ENCODE data around the gene FAM117B.
"Not testable (repeated sequence)": the region's sequence is repeated elsewhere in the genome, so short reads cannot be mapped to it uniquely, and the experiment has no call there.

Gene FAM117B

DNA sequence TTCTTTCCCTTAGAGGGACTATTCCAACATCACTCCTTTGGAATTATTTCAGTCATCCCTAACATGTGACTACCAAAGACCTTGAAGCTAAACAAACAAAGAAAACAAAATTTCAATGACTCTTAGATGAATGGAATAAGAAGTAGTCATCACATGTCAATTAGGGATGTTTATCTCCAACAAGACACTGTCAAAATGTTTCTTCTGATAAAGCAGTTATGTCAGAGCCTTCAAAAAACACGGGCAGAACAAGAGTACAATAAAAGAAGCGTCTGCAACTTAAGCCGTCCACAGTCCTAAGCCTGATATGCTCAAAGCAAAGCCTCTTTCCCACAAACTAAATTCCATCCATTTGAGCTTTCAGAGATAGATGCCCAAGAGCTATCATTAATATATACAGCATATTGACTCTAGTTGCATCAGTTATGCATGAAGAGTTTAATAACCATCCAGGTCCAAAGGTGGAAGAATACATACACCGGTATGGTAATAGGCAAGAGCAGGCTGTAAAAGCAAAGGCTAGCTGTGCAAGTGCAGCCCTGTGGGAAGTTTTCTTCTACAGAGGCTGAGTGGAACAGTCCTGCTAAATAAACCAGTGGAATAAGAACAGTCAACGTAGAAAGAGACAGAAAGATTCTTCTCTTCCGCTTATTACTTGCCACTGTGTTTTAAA lies 138.7 kb downstream of the FAM117B start:
- DNase-seq, result no peak
- in situ Hi-C loops (cut with HindIII; ENCODE audit: low pct_ligation_motif_present, low pct_unique_long_range_greater_than_20kb, low sequenced_read_pairs), result no loop called here

DNA sequence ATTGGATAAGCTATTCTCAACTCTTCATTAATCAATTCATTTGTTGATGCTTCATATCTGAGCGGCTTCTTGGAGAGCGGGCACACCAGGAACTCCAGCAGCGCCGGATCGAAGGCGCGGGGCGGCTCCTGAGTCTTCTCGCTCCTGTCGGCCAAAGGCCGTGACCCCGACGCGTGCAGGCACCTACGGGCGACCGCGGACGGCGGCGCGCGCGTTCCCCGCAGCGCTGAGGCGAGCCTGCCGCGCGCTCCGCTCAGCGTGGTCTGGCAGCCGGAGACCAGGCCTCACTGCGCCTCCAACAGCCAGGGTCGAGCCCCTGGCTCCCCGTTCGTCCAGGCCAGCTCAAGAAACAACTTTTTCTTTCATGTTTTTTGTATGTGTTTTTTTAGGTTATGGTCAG lies 139.3 kb downstream of the FAM117B start:
- in situ Hi-C loops (cut with HindIII; ENCODE audit: low pct_ligation_motif_present, low pct_unique_long_range_greater_than_20kb, low sequenced_read_pairs), result no loop called here
- no peak for DNase-seq

DNA sequence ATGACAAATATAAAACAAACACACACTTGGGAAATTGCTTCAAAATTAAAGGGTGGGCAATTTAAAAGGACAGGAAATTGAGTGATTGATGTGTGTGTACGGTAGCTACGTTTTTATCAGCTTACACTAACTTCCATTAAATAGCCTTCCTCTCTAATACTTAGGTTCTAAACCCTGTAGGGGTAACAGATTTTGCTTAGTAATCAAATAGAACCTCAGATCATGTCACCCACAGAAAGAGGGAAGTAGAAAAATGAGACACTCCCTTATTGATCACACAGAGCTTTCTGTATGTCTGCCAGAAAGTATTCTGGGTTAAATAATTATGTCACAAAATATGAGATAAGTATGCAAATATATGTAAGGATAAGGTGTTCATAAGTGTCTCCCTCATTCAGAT lies 143.4 kb downstream of the FAM117B start:
- DNase-seq, result no peak
- in situ Hi-C loops (cut with HindIII; ENCODE audit: low pct_ligation_motif_present, low pct_unique_long_range_greater_than_20kb, low sequenced_read_pairs), result no loop called here

DNA sequence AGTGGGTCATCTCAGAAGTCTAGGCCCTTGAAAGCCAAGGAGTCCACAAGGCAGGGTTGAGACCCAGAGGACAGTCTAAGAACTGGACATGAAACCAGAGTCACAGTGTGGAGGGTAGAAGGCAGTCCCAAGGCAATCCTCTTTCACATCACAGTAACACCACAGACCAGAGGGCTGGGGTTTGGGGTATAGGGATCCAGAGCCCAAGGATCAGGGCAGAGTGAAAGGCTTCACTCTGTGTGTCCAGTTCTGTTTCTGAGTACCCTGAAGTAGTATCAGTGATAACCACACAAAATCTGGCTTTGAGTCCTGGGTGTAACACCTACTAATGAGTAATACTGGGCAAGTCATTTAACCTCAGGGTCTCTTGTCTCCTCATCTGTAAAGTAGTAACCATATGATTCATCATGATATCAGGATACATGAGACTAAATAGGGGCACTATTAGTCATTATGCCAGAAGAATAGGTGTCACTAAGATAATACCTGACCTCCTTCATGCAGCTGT lies 145.8 kb downstream of the FAM117B start:
- peak; percentile 77 for DNase-seq
- in situ Hi-C loops (cut with HindIII; ENCODE audit: low pct_ligation_motif_present, low pct_unique_long_range_greater_than_20kb, low sequenced_read_pairs), result no loop called here

DNA sequence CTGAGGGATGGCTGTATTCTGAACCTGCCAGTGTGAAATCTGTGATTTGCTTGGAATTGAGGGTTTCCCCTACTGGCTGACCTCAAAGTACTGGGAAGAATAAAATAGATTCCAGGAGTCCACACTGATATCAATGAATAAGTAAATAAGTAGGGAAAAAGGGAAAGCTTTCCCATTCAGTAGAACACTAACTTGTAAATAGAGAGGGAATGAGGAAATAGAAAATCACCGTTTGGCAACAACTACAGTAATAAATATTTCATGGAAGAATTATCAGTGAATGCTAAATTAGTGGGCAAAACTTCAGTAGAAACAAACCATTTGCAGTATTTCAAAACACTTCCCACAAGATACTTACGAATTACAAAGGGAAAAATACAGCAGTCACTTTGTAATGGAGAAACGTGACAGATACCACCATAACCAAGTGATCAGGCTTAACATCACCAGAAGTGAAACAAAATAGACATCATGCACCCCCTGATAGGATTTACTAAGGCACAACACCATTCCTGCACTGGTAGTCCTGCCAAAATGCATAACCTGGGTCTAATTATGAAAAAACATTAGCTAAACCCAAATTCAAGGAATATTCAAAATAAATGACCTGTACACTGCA lies 148.3 kb downstream of the FAM117B start:
- no peak for DNase-seq
- in situ Hi-C loops (cut with HindIII; ENCODE audit: low pct_ligation_motif_present, low pct_unique_long_range_greater_than_20kb, low sequenced_read_pairs), result no loop called here

DNA sequence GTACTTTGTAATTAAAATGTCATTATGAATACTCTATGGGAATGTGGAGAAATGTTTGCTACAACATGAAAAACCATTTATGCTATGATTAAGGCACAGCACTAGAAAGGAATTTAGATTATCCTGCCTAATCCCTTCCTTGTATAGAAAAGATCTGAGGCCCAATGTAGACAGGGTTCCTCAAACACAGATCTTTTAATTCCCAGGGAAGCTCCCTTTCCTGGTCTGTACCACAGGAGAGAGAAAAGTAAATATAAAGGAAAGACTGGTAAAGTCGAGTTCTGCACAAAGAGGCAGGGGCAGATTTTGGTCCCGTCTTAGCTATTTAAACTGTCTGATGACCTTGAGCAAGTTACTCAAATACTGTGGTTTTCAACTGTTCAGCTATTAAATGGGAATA lies 152.1 kb downstream of the FAM117B start:
- in situ Hi-C loops (cut with HindIII; ENCODE audit: low pct_ligation_motif_present, low pct_unique_long_range_greater_than_20kb, low sequenced_read_pairs), result no loop called here
- DNase-seq, result no peak

DNA sequence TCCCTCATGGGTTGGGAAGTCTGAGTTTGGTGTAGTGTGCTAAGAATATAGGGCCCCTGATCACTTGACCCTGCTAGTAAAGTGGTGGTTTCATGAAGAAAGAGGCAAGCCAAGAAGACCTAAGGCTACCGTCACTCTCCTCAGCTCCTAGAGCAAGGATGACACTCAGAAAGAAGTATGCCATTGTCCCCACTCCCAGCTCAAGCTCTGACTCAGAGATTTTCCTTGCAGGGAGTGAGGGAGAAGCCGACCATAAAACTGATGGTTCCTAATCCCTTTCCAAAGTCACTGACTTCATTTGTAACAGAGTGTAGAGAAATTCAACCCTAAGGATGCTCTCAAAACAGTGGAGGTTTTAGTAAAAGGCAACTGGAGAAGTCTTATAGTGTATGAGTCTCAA lies 155.9 kb downstream of the FAM117B start:
- no peak for DNase-seq
- in situ Hi-C loops (cut with HindIII; ENCODE audit: low pct_ligation_motif_present, low pct_unique_long_range_greater_than_20kb, low sequenced_read_pairs), result no loop called here

DNA sequence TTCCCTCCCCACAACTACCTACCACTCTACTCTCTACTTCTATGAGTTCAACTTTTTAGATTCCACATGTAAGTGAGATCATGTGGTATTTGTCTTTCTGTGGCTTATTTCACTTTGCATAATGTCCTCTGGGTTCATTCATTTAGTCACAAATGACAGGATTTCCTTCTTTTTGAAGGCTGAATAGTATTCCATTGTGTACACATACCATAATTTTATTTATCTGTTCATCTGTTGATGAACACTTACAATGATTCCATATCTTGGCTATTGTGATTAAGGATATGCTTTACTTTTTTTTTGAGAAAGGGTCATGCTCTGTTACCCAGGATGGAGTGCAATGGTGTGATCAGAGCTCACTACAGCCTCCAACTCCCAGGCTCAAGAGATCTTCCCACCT lies 163.2 kb downstream of the FAM117B start:
- in situ Hi-C loops (cut with HindIII; ENCODE audit: low pct_ligation_motif_present, low pct_unique_long_range_greater_than_20kb, low sequenced_read_pairs), result no loop called here
- DNase-seq, result no peak

DNA sequence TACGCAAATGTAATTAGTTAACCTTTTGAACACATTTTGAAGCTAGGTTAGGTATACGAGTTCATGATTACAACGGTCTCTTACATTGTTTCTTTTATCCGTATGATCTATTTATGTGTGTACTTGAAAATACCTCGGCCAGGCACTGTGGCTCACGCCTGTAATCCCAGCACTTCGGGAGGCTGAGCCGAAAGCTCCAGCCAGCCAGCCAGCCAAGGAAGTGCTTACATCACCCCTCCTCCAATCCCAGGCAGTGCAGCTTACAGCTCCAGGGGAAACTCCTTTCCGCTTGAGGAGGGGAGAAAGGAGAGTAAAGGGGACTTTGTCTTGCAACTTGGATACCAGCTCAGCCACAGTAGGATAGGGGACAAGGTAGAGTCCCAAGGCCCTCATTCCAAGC lies 171.1 kb downstream of the FAM117B start:
- in situ Hi-C loops (cut with HindIII; ENCODE audit: low pct_ligation_motif_present, low pct_unique_long_range_greater_than_20kb, low sequenced_read_pairs), result not testable (repeated sequence)
- DNase-seq, result peak; percentile 61

DNA sequence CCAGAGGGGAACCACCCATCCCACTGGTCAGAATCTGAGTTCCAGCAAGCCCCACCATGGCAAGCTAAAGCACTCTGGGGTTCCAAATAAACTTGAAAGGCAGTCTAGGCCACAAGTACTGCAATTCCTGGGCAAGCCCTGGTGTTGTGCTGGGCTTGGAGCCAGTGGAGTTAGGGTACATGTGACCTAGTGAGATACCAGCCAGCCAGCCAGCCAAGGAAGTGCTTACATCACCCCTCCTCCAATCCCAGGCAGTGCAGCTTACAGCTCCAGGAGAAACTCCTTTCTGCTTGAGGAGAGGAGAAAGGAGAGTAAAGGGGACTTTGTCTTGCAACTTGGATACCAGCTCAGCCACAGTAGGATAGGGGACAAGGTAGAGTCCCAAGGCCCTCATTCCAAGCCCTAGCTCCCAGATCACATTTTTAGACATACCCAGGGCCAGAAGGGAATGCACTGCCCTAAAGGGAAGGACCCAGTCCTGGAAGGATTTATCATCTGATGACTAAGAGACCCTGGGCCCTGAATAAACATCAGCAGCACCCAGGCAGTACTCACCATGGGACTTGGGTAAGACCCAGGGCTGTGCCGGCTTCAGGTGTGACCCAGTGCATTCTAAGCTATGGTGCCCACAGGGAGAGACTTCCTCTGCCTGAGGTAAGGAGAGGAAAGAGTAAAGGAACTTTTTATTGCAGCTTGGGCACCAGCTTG lies 172.8 kb downstream of the FAM117B start:
- peak; percentile 96 for DNase-seq
- in situ Hi-C loops (cut with HindIII; ENCODE audit: low pct_ligation_motif_present, low pct_unique_long_range_greater_than_20kb, low sequenced_read_pairs), result not testable (repeated sequence)

DNA sequence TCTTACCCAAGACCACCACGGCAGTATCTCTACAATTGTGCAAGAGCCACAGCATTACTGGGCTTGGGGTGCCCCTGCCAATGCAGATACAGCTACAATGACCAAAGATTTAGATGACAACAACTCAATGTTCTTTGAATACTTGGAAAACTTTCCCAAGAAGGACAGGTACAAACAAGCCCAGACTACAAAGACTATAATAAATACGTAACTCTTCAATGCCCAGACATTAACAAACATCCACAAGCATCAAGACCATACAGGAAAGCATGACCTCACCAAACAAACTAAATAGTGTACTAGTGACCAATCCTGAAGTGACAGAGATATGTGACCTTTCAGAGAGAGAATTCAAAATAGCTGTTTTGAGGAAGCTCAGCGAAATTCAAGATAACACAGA lies 174.0 kb downstream of the FAM117B start:
- in situ Hi-C loops (cut with HindIII; ENCODE audit: low pct_ligation_motif_present, low pct_unique_long_range_greater_than_20kb, low sequenced_read_pairs), result no loop called here
- DNase-seq, result no peak

DNA sequence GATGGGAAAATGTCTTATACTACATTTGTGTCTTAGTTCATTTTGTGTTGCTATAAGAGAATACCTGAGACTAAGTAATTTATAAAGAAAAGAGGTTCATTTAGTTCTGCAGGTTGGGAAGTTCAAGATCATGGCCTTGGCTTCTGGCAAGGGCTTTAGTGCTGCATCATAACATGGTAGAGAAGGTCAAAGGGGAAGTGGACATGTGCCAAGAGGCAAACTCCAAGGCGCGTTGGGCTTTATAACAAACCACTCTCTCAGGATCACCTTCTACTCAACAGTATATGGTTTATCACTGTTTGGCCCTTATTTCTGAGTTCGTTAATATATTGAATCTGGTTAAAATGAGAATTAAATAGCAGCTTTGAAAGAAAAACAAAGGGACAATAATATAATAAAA lies 178.6 kb downstream of the FAM117B start:
- in situ Hi-C loops (cut with HindIII; ENCODE audit: low pct_ligation_motif_present, low pct_unique_long_range_greater_than_20kb, low sequenced_read_pairs), result no loop called here
- DNase-seq, result no peak

DNA sequence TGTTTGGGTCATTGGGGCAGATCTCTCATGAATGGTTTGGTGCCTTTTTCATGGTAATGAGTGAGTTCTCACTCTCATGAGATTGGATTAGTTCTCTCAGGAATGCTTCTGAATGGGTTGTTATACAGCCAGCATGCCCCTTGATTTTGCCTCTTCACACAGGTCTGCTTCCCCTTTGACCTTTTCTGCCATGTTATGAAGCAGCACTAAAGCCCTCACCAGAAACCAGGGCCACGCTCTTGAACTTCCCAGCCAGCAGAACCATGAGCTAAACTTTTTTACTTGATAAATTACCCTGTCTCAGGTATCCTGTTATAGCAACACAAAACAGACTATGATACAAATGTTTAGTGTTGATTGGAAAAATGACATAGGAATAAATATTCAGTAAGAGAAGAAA lies 179.5 kb downstream of the FAM117B start:
- no peak for DNase-seq
- in situ Hi-C loops (cut with HindIII; ENCODE audit: low pct_ligation_motif_present, low pct_unique_long_range_greater_than_20kb, low sequenced_read_pairs), result no loop called here

DNA sequence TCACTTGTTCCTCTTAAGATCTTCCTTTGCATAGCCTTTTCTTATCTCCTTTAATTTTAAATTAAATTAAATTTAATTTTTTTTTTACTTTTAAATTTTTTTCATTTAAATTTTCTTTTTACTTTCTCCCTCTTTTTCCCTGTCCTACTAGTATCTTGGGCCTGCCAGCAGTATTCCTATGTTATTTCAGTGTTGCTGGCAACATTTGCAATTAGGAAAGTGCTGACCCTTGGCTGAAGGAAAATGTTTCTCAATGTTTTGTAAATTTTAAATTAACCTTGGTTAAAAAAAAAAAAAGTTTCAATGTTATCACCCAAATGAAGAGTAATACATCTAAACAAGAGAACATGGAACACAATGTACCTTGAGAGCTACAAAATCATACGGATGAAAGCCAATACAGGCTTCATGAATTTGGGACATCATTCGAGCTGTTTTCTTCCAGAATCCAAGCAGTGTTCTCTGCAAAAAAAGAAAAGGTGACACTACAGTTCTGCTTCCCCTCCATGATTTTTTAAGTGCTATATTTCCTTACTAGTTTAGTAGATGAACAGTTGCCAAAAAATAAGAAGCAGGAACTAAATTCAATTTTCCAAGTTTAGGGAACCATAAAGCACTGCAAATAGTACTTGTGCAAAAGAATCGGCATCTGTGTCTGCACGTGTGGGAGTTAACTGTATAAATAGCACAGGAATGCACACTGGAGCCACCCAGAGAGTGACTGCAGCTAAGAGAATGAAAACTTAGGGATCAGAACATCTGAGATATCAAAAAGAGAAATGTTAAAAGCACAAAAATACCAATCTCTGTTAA lies 181.0 kb downstream of the FAM117B start:
- in situ Hi-C loops (cut with HindIII; ENCODE audit: low pct_ligation_motif_present, low pct_unique_long_range_greater_than_20kb, low sequenced_read_pairs), result no loop called here
- DNase-seq, result no peak

DNA sequence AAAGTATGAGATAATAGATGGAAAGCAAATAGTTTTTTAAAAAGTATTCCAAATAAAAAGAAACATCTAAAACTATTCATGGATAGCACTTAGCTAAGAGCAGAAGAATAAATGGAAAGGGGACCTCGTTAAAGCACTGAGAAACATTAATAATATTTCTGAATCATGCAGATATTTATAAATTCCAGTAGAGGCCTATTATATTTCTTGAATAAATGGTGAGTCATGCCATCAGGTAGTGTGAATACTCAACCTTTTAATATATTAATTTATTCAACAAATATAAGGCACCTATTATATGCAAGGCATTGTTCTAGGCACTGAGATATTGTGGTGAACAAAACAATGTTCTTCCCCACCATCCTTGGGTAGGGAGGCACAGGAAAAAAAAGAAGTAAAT lies 183.0 kb downstream of the FAM117B start:
- no peak for DNase-seq
- in situ Hi-C loops (cut with HindIII; ENCODE audit: low pct_ligation_motif_present, low pct_unique_long_range_greater_than_20kb, low sequenced_read_pairs), result no loop called here

DNA sequence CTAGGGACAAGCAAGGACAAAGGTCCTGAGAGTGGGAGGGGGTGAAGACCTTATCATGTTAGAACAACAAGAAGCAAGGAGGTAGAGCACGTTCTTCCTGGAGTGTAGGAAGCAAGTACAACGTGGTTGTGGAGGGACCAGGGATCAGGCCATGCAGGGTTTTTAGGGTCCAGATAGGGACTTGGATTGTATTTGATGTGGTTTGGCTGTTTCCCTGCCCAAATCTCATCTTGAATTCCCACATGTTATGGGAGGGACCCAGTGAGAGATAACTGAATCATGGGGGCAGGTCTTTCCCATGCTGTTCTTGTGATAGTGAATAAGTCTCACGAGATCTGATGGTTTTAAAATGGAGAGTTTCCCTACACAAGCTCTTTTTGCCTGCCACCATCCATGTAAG lies 183.6 kb downstream of the FAM117B start:
- in situ Hi-C loops (cut with HindIII; ENCODE audit: low pct_ligation_motif_present, low pct_unique_long_range_greater_than_20kb, low sequenced_read_pairs), result no loop called here
- DNase-seq, result no peak

Data from ACHN (cell line).